Activated naive CD4-positive, alpha-beta T cell treated with anti-CD3 and anti-CD28 coated beads, Interleukin-2, amount 10 ng/mL, durations not matched to agents 7 days and 5 days (primary cell): ENCODE results near the gene ACD.

Source experiments
- CTCF ChIA-PET: fragments of 350-600 bp; sonication (Branson Sonifier 250); formaldehyde crosslinking; loops from one replicate; lab custom pipeline; 2021; ENCODE audit warnings: antibody characterized with exemption; lab: Charles Lee
- DNase-seq: peaks from one replicate; pipeline ENCODE4 v3.0.0-alpha.2; 2020
- H3K27ac Mint-ChIP-seq: one replicate; pipeline ENCODE4 v1.8.0; 2021; ENCODE audit warnings: mild to moderate bottlenecking, moderate library complexity, mixed read lengths
- H3K27me3 Mint-ChIP-seq: one replicate; pipeline ENCODE4 v1.8.0; 2021; ENCODE audit warnings: mild to moderate bottlenecking, mixed read lengths
- H3K36me3 Mint-ChIP-seq: one replicate; pipeline ENCODE4 v1.8.0; 2021; ENCODE audit warnings: mixed read lengths
- H3K4me1 Mint-ChIP-seq: one replicate; pipeline ENCODE4 v1.8.0; 2021; ENCODE audit warnings: mixed read lengths
- H3K4me3 Mint-ChIP-seq: one replicate; pipeline ENCODE4 v1.8.0; 2021; ENCODE audit warnings: mild to moderate bottlenecking, moderate library complexity, mixed read lengths
- H3K9me3 Mint-ChIP-seq: one replicate; pipeline ENCODE4 v1.8.0; 2021; ENCODE audit warnings: mixed read lengths

ACD gene

GRCh38 chr16:67672739-67673662 lies 12.9 kb upstream of the ACD start:
- Mint-ChIP-seq H3K4me1 (peaks cover 13% of the 10 kb centered on the region), H3K36me3 (peaks cover 3% of the 10 kb centered on the region), H3K9me3 (no peaks in the 10 kb centered on the region), H3K27ac (peak overlapping the region; percentile 58), H3K4me3 (no peak overlapping the region), H3K27me3 (no peaks in the 10 kb centered on the region)
- peak; percentile 82 for DNase-seq
- CTCF ChIA-PET = interaction anchor here (0.5 to 2.0 kb wide), 32 partner anchors 9 to 368 kb away, joined by 3 to 17 read pairs (median 4); partner anchors contain the start of genes ATP6V0D1, CENPT, DPEP2NB and EDC4

- Mint-ChIP-seq H3K4me3 (no peak overlapping the region), H3K4me1 (peaks cover 20% of the 10 kb centered on the region), H3K9me3 (no peaks in the 10 kb centered on the region), H3K27me3 (no peaks in the 10 kb centered on the region), H3K36me3 (peaks cover 3% of the 10 kb centered on the region), H3K27ac (no peak overlapping the region)
- CTCF ChIA-PET = interaction anchor here (0.6 to 2.0 kb wide), 28 partner anchors 9 to 368 kb away, joined by 3 to 17 read pairs (median 4); partner anchors contain the start of genes ATP6V0D1, CENPT, DPEP2NB and EDC4
- DNase-seq = no peak
Observed at GRCh38 chr16:67672306-67672705, 12.2 kb upstream of the ACD start.

DNA sequence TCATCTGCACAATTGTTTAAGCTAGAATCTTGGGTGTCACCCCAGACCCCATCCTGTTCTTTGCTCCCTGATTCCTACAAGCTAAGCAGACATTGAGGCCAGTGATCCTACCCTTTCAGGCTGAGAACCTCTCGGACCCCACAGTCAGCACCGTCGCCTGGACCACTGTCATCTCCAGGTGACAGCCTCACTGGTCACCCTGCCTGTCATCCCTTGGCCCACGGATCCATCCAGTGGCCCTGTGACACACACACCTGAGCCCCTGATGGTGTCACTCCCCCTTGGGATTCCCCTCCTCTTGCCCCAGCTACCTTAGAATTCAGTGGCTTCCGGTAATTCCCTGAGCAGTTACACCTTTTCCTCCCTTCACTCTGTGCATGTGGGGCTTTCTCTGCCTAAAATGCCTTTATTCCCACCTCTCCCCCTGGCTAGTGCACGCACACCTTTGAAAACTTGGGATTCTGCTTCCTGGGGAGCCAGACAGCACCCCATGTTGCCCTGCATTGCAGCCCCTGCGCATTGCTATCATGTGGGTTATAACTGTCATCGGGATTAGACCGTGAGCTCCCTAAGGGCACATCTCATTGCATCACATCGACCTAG lies 9.5 kb upstream of the ACD start:
- peaks cover 4% of the 10 kb centered on the region for H3K27me3 Mint-ChIP-seq
- peaks cover 5% of the 10 kb centered on the region for H3K36me3 Mint-ChIP-seq
- no peak overlapping the region for H3K4me3 Mint-ChIP-seq
- CTCF ChIA-PET = interaction anchor here (0.7 to 10.0 kb wide), 9 partner anchors 12 to 164 kb away, joined by 3 to 151 read pairs (median 9); partner anchors contain the start of genes CARMIL2 and CTCF
- peaks cover 31% of the 10 kb centered on the region for H3K4me1 Mint-ChIP-seq
- DNase-seq = no peak
- H3K27ac Mint-ChIP-seq = no peak overlapping the region
- no peaks in the 10 kb centered on the region for H3K9me3 Mint-ChIP-seq

GRCh38 chr16:67668495-67669157 lies 8.6 kb upstream of the ACD start:
- CTCF ChIA-PET = interaction anchor here (0.7 to 10.0 kb wide), 16 partner anchors 8 to 244 kb away, joined by 3 to 151 read pairs (median 4); partner anchors contain the start of genes CARMIL2 and CTCF
- Mint-ChIP-seq H3K36me3 (peaks cover 6% of the 10 kb centered on the region), H3K9me3 (no peaks in the 10 kb centered on the region), H3K27me3 (peaks cover 4% of the 10 kb centered on the region), H3K4me1 (peaks cover 31% of the 10 kb centered on the region), H3K27ac (peak overlapping the region; percentile 76), H3K4me3 (no peak overlapping the region)
- peak; percentile 62 for DNase-seq

GRCh38 chr16:67667817-67668494 lies 7.9 kb upstream of the ACD start:
- Mint-ChIP-seq H3K27me3 (peaks cover 4% of the 10 kb centered on the region), H3K9me3 (no peaks in the 10 kb centered on the region), H3K4me3 (peak overlapping the region; percentile 87), H3K4me1 (peaks cover 32% of the 10 kb centered on the region), H3K27ac (peak overlapping the region; percentile 86), H3K36me3 (peaks cover 8% of the 10 kb centered on the region)
- DNase-seq = peak; percentile 93
- CTCF ChIA-PET = interaction anchor here (0.6 to 10.0 kb wide), 22 partner anchors 9 to 243 kb away, joined by 3 to 151 read pairs (median 4); partner anchors contain the start of genes CARMIL2, CTCF and GFOD2

GRCh38 chr16:67667453-67667816 lies 7.4 kb upstream of the ACD start:
- no peak for DNase-seq
- H3K27ac Mint-ChIP-seq = peak overlapping the region; percentile 86
- H3K9me3 Mint-ChIP-seq = no peaks in the 10 kb centered on the region
- peaks cover 9% of the 10 kb centered on the region for H3K36me3 Mint-ChIP-seq
- H3K4me3 Mint-ChIP-seq = peak overlapping the region; percentile 87
- peaks cover 4% of the 10 kb centered on the region for H3K27me3 Mint-ChIP-seq
- CTCF ChIA-PET = interaction anchor here (0.6 to 10.0 kb wide), 18 partner anchors 9 to 194 kb away, joined by 3 to 151 read pairs (median 4); partner anchors contain the start of genes CARMIL2, CTCF and GFOD2
- H3K4me1 Mint-ChIP-seq = peaks cover 31% of the 10 kb centered on the region

DNA sequence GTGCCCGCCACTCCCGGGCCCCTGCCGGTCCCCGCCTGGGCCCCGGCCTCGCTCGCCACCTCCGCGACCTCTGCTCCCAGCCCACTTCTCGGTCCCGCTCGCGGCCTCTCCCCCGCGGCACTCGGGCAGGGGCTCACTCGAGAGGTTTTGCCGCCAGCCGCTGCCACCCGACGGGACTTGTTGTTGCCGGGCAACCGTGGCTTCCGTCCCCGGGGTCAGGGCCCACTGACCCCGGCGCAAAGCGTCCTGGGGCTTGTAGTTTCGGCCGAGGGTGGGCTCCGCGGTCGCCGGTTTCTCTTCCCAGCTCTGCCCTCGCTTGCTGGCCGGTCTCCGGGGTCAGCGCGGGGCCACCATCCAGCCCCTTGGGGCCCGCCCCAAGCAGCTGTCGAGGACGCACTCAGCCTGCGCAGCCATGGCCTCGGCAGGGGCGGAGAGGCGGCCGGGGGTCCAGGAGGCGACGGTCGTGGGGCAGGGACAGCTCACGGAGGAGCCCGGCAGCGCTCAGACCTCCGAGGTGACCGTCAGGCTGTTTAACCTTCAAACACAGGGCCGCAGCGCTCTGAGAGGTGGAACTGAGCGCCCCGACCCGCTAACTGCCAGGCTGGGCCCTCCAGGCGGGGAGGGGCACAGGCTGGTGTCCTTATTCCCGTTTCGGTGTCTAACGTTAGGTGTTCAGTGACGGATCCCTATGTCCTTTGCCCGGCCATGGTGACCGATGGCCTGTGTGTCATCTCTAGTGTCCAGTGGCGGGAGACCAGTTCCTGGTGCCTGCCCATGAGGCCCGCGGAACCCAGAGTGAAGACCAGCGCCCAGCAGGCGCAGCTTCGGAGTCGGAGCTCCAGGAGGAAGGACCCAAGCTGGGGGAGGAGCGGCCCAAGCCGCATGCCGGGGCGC lies 6.7 kb upstream of the ACD start, which contains the start of the genes C16orf86 and ENKD1:
Gene C16orf86, plus strand, starts transcription at position 256 of the 894 bp plus-strand sequence. Its CDS starts 157 bp downstream, at position 413.
Gene ENKD1, minus strand, starts transcription at position 192 of the 894 bp plus-strand sequence. CDS start 308 bp downstream, outside the sequence.
- CTCF ChIA-PET = interaction anchor here (0.6 to 10.0 kb wide), 15 partner anchors 10 to 195 kb away, joined by 3 to 151 read pairs (median 4); partner anchors contain the start of genes CARMIL2, CTCF and GFOD2
- DNase-seq = peak; percentile 91
- peaks cover 4% of the 10 kb centered on the region for H3K27me3 Mint-ChIP-seq
- peak within 1 kb of the TSS; percentile 86 for H3K27ac Mint-ChIP-seq
- H3K9me3 Mint-ChIP-seq = no peaks in the 10 kb centered on the region
- H3K4me3 Mint-ChIP-seq = peak within 1 kb of the TSS; percentile 87
- peaks cover 9% of the 10 kb centered on the region for H3K36me3 Mint-ChIP-seq
- peaks cover 33% of the 10 kb centered on the region for H3K4me1 Mint-ChIP-seq

- CTCF ChIA-PET = interaction anchor here (4.5 to 10.0 kb wide), 3 partner anchors 22 to 143 kb away, joined by 25 to 151 read pairs (median 75); partner anchors contain the start of gene CARMIL2
- H3K9me3 Mint-ChIP-seq = no peaks in the 10 kb centered on the region
- H3K4me1 Mint-ChIP-seq = peaks cover 40% of the 10 kb centered on the region
- H3K4me3 Mint-ChIP-seq = peak overlapping the region; percentile 69
- peaks cover 4% of the 10 kb centered on the region for H3K27me3 Mint-ChIP-seq
- DNase-seq = no peak
- peaks cover 9% of the 10 kb centered on the region for H3K36me3 Mint-ChIP-seq
- H3K27ac Mint-ChIP-seq = no peak overlapping the region
Observed at GRCh38 chr16:67666032-67666551, 6.0 kb upstream of the ACD start.

- Mint-ChIP-seq H3K4me3 (peak overlapping the region; percentile 69), H3K27me3 (peaks cover 4% of the 10 kb centered on the region), H3K36me3 (peaks cover 9% of the 10 kb centered on the region), H3K4me1 (peaks cover 41% of the 10 kb centered on the region), H3K27ac (no peak overlapping the region), H3K9me3 (no peaks in the 10 kb centered on the region)
- CTCF ChIA-PET = interaction anchor here (1.7 to 10.0 kb wide), 4 partner anchors 21 to 143 kb away, joined by 4 to 151 read pairs (median 50); partner anchors contain the start of gene CARMIL2
- no peak for DNase-seq
Observed at GRCh38 chr16:67665598-67665997, 5.5 kb upstream of the ACD start.

DNA sequence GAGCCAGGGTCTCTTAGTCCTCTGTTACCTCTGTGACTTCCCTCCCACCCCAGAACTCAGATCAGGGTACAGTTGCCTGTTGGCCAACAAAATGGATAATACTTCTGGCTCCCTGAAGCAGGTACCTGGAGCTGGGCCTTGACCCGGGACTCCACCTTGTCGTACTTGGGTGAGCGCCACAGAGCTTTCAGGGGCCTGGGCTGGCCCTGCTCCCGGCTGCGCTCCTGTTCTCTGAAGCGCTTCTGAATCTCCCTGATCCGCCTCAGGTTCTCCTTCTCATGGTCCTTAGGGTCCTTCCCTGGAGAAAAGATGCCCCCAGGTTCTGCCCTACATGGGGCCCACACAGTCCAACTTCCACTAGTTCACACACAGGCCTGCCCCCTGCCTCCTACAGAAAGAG lies 4.8 kb upstream of the ACD start:
- H3K36me3 Mint-ChIP-seq = peaks cover 9% of the 10 kb centered on the region
- peak overlapping the region; percentile 46 for H3K4me3 Mint-ChIP-seq
- peaks cover 4% of the 10 kb centered on the region for H3K27me3 Mint-ChIP-seq
- no peaks in the 10 kb centered on the region for H3K9me3 Mint-ChIP-seq
- no peak for DNase-seq
- H3K4me1 Mint-ChIP-seq = peaks cover 41% of the 10 kb centered on the region
- H3K27ac Mint-ChIP-seq = no peak overlapping the region
- CTCF ChIA-PET = interaction anchor here (1.7 to 10.0 kb wide), 4 partner anchors 20 to 142 kb away, joined by 4 to 151 read pairs (median 45); partner anchors contain the start of gene CARMIL2

GRCh38 chr16:67664258-67664657 lies 4.2 kb upstream of the ACD start:
- peaks cover 10% of the 10 kb centered on the region for H3K36me3 Mint-ChIP-seq
- CTCF ChIA-PET = interaction anchor here (0.7 to 10.0 kb wide), 7 partner anchors 8 to 142 kb away, joined by 3 to 151 read pairs (median 11); partner anchors contain the start of genes CARMIL2 and CTCF
- no peak overlapping the region for H3K27ac Mint-ChIP-seq
- H3K9me3 Mint-ChIP-seq = no peaks in the 10 kb centered on the region
- H3K27me3 Mint-ChIP-seq = peaks cover 4% of the 10 kb centered on the region
- peak overlapping the region; percentile 8 for H3K4me3 Mint-ChIP-seq
- no peak for DNase-seq
- peaks cover 41% of the 10 kb centered on the region for H3K4me1 Mint-ChIP-seq

- H3K4me3 Mint-ChIP-seq = no peak overlapping the region
- CTCF ChIA-PET = interaction anchor here (0.5 to 10.0 kb wide), 8 partner anchors 9 to 279 kb away, joined by 3 to 151 read pairs (median 8); partner anchors contain the start of genes CARMIL2 and CTCF
- peaks cover 42% of the 10 kb centered on the region for H3K4me1 Mint-ChIP-seq
- DNase-seq = no peak
- H3K27me3 Mint-ChIP-seq = peaks cover 4% of the 10 kb centered on the region
- H3K9me3 Mint-ChIP-seq = no peaks in the 10 kb centered on the region
- peaks cover 13% of the 10 kb centered on the region for H3K36me3 Mint-ChIP-seq
- H3K27ac Mint-ChIP-seq = no peak overlapping the region
Observed at GRCh38 chr16:67663877-67664222, 3.8 kb upstream of the ACD start.
